NCI-H2171 (cell line): Measurements from ENCODE around the gene RNF144A.

ENCODE experiments used
- DNase-seq: peaks from one replicate; lab custom pipeline; 2025; lab: John Stamatoyannopoulos, UW

The RNF144A gene

DNA sequence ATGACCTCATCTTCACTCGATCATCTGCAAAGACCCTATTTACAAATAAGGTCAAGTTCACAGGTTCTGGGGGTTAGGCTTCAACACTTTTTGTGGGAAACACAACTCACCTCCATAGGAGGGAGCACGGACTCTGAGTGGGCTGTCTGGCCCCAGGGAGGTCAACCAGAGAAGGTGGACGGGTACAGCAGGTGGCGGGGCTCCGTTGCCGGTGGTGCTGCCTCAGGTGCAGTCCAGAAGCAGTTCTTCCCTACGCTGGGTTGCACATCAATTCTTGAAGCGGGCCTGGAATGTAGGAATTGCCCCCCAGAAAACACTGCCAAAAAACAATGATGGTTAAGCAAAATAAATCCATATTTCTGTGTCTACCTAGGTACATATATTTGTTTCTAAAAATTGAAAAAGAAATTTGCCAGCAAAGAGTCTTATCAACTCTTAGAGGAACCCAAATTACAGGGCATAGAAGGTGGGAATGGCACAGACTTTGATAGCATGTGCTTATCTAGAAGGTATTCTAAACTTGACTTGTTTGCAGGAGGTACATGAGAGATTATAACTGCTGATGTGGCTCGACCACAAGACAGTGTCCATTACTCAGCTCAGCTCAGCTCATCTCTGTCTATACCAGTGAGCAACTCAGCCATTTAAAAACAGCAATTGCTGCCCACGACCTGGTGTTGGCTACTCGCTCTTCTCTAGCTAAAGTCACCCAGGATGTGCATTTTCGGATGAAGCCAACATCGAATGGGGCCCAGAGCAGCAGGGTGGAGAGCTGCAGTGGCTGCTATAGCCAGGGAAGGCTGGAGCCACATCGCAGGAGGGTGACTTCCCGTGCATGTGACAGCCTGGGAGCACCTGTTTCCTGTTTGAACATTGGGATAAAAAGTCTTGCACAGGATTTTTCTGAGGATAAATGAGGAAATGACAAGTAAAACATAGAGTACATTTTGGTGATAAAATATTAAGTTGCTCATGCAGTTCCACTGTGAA lies 128.7 kb downstream of the RNF144A start:
- no peak for DNase-seq

DNA sequence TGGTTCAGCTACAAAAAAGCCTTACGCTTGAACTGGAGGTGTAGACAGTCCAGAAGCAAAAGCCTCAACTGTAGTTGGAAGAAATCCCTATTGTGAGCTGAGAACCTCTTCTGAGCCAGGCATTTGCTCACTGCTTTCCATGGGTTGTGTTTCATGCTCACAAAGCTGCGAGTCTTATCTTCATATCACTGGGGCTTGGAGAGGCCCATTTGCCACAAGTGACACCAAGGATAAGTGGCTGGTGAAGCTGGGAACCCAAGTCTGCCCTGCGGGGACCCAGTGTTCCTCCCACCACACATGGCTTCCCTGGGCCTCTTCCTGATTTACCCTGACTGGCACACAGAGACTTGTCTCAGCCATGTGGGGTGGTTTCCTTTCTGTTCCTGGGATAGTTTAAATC lies 130.4 kb downstream of the RNF144A start:
- DNase-seq: no peak

DNA sequence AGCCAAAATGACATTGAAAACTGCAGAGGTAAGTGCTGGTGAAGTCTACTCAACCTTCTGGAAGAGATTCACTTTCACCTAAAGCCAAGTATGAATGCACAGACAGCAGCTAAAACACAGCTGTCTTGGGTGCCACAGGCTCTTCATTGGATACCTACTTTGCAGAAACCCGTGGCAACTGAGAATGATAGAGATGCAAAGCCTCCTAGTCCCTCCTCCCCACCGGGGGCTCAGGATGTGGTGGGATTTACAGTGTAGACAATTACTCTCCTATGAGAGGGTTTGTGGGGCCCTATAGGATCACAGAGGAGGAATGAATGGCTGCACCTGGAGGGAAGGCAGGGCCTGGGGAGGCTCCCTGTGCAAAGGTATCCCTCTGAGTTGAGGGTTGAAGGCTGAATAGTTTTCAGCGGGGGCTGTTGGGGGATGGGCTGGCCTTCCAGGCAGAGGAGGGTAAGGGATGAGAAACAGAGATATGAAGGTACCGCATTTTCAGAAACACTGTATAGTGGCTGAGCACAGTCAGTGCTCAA lies 131.6 kb downstream of the RNF144A start:
- DNase-seq: no peak

DNA sequence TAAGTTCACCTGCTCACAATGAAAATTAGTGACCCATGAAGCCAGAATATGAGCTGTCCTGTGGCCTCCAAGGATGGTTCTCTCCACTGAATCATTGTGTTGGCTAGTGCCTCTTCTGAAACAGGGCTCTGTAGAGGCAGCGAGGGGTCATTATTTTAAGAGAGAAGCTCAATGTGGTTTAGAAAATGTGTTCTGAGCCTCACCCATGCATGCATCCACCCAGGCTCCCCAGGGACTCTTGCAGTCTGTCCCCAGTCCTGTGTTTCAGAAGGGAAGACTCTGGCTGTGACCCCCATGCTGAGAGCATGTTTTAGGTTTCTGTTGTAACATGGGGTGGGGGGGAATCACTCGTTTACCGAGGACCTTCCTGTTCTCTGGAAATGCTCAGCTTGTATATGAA lies 135.2 kb downstream of the RNF144A start:
- DNase-seq: no peak

DNA sequence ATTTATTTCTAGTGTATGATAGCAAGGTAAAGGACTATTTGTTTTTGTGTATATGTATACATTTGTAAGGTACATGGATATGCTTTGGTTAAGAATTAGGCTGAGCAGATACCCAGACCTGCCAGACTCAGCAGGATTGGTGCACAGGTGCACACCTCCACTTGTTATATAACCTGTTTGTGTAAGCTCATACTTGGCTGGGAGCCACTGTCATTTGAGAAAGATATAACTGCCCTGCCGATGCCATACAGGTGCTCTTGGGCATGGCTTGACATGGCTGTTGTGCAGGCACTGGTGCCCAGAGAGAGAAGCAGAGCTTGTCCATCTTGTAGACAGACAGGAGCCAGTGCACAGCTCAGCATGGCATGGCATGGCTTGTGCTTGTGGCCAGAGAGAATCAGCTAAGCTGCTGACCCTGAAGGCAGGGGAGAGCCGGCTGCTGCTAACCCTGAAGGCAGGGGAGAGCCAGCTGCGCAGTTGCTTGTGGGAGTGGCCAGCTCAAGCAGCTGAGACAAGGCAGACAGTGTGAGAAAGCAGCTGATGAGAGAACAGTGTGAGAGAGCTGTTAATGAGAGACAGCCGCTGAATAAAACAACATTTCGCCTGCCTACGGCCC lies 136.5 kb downstream of the RNF144A start:
- peak; percentile 96 for DNase-seq

DNA sequence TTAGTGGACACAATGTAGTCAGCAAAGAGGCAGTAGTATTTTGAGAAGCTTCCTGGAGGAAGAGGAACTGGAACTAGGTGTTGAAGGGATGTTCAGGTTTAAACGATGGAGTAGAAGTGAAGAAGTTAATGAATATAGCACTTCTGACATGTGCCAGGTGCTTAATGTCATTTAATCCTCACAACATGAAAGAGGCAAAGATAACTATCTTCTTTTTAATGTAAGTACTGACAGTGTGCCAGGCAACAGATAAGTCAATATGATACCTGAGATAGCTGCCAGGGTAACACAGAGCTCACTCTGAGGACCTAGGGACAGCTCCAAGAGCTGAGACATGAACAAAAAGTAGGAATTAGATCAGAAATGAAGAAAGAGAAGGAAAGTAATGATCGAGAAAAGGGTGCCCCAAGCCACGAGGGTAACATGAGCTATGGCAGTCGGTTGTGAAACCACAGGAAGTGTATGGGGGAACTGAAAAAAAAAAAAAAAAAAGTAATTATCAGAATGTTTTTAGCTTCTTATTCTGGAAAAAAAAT lies 140.7 kb downstream of the RNF144A start:
- DNase-seq: peak; percentile 87

DNA sequence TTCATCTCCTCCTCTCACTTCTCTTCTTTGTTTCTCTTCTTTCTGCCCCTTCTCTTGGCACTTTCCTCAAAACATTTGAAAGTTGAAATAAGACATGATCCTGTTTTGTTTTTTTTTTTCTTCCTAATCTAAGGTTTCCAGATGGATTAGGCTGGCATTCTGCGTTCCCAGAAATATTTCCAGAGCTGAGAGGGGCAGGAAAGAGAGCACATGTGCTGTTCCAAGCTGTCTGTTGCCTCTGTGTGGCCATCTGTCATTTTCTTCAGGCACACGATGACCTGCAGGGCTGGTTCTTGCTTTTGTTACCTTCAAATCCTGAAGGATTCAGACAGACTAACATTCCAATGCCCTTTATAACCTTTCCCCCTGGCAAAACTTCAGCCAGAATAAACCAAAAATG lies 142.9 kb downstream of the RNF144A start:
- DNase-seq: peak; percentile 41

DNA sequence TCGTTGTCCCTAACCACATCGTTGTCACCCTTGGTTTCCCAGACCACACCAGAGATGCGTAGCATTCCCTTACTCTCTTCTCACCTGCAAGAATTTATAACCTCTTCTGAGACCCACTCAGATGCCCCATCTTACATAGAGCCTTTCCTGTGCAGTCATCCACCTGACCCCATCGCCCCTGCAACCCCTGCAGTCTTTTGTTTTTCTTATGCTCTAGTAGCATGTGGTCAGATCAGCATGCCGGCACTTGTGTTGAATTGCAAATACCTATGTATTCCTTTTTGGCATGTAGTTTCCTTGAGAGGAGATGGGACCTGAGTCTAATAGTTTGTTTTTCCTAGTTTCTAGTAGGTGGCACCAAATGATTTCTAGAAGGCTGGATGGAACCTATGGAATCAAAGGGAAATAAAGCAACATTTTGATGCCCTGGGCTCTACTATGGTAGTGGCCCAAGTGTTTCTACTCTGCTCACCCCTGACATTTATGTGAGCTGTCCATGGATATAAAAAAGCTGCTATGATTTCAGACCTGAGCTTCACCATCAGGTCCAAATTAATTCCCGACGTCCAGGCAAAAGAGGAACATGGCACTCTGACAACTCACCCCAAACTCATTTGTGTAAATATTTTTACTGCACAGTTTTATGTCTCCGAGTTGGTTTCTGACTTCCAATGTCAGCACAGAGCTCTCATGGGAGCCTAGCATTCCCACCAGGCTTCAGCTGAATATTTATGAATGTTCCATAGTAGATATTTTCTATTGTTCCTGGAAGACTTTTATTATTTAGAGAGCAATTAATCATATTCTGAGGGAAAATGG lies 143.6 kb downstream of the RNF144A start:
- DNase-seq: no peak

DNA sequence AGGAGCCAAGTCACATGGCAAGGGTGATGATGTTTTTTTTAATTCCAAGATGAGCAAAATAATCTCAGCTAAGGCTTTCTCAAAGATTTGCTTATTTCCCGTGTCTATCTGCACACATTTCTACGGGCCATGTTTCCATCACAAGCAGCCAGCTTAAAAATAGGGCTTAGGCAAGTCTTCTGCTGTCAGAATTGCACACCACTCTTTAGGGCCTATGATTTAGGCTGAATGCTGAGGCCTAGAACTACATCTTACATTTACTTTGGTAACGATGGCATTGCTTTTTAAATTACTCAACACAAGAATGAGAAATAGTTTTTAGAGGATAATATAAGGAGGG lies 144.2 kb downstream of the RNF144A start:
- DNase-seq: no peak

DNA sequence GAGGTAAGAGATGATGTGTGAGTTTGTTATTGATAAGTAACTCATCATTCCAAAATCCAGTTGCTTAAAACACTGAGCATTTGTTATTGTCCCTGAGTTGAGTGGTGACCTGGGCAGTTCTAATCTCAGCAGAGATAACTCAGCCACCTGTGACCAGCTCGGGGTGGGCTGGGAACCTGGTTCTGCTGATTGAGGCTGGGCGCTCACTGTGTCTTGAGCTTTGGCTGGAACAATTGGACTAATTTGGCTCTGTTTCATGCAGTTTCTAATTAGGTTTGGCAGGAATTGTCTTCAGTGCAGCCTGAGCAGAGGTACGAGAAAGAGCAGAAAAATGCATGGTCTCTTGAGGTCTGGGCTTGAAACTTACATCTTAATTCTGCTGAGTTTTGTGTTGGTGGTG lies 144.7 kb downstream of the RNF144A start:
- DNase-seq: no peak

DNA sequence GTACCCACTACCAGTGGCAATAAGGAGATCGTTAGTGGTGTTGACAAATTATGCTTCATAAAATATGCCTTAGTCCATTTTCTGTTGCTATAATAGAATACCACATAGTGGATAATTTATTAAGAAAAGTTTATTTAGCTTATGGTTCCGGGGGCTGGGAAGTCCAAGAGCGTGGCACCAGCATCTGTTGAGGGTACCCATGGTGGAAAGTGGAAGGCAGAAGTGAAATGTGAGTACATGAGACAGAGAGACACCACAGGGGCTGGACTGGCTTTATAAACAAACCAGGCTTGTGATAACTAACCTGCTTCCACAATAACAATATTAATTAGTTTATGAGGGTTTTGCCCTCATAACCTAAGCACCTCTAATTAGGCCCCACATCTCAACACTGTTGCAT lies 146.6 kb downstream of the RNF144A start:
- no peak for DNase-seq

DNA sequence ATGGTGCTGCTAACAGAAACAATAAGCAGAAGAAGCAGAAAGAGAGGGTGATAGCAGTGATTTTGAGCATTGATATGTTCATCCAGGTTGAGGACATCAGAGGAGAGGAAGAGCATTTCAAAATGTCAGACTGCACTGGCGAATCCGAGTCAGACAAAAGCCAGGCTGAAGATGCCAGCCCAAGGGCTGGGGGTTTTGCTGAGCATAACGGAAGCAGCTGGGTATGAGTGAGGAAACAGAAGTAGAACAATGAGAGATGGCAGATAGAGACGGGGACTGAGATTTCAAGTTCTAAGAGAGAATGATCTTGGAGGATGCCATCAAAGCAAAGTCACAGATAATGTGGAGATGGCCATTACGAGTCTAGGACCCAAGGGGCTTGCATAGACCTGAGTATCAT lies 151.2 kb downstream of the RNF144A start:
- no peak for DNase-seq

DNA sequence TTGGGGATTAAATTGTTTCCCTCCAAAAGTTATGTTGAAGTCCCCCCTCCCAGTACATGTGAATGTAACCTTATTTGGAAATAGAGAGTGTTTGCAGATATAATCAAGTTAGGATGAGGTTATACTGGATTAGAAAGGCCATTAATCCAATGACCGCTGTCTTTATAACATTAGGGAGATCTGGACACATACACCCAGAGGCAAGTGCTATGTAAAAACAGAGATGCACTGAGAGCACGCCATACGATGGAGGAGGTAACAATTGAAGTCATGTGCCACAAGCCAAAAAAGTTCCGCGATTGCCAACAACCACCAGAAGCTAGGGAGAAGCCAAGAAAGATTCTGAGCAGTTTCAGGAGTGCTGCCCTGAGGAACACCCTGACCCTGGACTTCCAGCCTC lies 153.3 kb downstream of the RNF144A start:
- DNase-seq: no peak

DNA sequence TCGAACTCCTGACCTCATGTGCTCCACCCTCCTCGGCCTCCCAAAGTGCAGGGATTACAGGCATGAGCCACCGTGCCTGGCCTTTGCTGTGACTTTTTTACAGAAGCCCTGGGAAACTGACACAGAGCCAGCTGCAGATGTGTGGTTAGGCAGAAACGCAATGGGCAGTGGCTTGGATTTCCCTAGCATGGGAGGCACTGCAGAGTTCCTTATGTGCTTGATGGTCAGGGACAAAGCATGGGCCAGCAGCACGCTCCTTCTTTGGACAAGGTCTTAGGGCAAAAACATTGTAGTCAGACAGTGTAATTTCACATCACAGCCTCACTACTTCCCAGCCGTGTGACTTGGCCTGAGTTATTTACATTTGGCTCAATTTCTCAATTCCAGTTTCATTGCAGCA lies 153.9 kb downstream of the RNF144A start:
- DNase-seq: no peak

DNA sequence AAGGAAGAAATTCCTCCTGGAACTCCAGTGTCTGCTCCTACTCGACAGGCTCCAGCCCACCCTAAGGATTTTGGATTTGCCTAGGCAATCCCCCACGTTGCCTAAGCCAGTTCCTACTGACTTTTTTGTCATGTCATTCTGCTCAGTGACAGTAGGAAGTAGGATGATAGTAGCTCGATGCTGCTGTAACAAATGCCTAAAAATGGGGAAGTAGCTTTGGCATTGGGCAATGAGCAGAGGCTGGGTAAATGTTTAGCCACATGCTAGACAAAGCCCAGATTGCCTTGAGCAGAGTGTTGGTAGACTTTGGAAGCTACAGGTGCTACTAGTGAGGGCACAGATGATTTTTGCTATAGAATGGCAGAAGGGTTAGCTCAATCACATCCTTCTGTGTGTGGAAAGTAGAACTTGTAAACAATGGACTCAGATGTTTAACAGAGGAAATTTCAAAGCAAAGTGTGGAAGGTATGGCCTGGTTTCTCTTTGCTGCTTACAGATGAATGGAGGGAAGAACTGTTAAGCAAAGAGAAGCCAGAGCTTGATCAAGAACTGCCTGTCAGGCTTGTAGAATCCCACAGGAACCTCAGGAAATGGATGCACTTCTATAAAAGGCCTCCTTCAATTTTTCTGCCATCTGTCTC lies 154.8 kb downstream of the RNF144A start:
- no peak for DNase-seq

DNA sequence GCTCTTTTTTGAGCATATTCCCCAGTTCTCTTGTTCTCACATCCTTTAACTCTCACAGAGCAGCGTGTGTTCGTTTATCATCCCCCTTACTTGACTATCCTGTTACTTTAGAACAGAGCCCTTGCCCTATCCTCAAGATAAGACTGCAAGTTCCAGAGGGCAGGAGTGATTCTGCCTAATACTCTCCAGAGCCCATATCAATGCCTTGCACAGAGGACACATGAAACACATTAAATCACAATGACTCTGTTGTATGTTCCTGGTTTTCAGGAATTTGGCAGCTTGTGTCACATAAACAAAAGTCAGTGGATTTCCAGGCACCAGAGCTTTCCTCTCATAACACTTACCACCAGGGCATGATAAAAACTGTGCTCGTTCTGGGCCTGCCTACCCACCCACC lies 156.7 kb downstream of the RNF144A start:
- DNase-seq: no peak

DNA sequence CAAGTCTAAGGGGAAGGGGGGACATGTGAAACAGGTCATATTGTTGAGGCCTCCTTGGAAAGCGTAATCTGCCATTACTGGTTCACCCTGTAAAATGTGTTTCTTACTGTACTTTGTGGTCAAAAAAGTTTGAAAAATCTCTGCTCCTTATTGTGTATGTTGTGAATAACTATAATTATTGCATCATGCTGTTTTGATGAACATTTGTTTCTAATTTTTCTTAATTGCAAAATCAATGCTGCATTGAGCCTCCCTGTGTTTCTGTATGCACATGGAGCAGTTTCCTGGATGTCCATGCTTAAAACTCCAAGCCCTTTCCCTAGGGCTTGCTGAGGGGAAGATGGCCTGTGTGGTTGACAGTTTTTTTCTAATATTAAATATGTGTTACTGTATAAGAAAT lies 158.6 kb downstream of the RNF144A start:
- DNase-seq: no peak

DNA sequence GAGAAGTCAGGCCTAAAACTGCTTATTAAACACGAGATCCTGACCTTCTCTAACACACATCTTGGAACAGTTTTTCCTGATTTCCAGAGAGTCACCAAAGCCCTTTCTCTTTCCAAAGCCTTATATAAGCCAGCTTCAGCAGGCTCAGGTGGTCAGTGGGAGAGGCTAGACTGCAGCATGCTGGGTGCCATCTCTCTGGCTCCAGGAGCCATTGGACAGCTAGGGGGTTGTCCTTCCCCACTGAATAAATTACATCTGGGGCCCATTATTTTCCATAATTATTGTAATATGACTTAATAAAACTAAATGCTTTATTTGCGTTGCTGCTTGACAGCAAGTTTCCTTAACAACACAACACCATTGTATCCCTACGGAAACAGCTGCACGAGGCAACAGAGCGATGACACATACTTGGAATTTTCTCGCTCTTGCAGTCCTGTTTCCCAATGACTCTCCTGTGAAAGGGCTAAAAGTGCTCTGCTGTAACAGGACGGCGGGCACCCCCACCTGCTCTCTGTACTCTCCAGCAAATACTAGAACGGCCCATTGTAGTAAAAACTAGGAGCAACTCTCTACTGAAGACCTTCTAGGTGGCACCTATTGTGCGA lies 160.6 kb downstream of the RNF144A start:
- no peak for DNase-seq

DNA sequence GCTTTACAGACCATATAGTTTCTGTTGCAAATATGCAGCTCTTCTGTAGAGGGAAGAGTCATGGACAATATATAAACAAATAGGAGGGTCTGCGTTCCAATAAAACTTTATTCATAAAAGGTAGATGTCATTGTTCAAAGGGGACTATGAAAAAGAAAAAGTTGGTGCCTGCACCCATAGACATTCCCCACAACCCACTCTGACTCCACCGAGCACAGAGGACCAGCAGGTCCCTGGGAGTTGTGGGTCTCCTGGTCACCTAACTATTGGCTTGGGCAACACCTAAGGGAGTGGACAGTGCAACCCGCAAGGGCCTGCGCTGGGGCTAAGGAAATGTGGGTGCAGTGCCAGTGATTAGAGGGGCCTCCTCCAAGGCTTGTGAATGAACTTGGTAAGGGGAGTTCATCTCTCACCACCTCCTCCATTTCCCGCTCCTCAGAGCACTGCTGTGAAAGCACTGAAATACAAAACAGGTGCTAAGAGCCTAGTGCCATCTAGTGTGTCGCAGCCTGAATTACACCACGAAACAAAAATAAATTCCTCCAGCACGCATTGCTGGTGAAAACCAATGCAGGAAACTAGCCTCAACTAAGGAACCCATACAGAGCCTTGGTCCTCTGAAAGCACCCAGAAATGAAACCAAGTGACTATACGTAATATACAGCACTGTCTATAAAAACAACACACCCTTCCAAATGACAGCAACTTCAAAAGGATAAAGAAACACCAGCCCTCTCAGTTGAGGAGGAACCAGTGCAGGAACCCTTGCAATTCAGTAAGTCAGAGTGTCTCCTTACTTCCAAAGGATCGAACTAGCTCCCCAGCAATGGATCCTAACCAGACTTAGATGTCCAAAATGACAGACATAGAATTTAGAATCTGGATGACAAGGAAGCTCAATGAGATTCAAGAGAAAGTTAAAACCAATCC lies 166.6 kb downstream of the RNF144A start:
- DNase-seq: peak; percentile 45

DNA sequence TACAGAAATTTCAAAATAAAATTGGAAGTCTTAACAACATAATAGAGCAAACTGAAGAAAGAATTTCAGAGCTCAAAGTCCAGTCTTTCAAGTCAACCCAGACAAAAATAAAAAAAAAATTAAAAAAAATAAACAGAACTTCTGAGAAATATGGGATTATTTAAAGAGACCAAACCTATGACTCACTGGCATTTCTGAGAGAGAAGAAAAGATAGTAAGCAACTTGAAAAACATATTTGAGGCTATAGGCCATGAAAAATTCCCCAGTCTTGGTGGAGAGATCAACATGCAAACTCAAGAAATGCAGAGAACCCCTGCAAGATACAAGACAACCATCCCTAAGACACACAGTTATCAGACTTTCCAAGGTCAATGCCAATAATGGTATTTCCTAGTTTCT lies 167.4 kb downstream of the RNF144A start:
- no peak for DNase-seq
